Measurements from ENCODE around the gene SCUBE2. TPM values are rescaled to one million over a fixed set of nuclear protein-coding genes. Genes with fewer than 3 reads are reported as not detected.
"Not testable (repeated sequence)": the region's sequence is repeated elsewhere in the genome, so short reads cannot be mapped to it uniquely, and the experiment has no call there.

The SCUBE2 gene
- total RNA-seq, 1 donor from 2014 or later, result 1.2 TPM

DNA sequence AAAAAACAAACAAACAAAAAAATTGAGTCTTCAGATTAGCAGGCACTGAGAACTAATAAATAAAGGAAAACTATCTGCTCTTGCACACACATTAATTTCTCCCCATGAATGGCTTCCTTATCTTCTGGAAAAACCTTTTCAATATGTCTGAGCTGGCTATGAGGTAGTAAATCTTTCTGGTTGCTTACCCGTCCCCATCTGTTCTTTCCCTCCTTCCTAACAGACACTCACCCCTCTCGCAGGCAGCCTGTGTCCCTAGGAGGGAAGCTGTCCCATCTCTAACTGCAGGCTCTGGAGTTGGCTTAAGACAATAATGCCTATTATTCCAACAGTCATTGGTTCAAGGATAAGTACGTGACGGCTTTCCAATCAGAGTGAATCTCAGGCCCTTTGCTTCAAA lies 8.2 kb upstream of the SCUBE2 start:
- no peak for DNase-seq (ENCODE audit: low spot score, unreplicated experiment)
- TF ChIP-seq, protein P1, sequence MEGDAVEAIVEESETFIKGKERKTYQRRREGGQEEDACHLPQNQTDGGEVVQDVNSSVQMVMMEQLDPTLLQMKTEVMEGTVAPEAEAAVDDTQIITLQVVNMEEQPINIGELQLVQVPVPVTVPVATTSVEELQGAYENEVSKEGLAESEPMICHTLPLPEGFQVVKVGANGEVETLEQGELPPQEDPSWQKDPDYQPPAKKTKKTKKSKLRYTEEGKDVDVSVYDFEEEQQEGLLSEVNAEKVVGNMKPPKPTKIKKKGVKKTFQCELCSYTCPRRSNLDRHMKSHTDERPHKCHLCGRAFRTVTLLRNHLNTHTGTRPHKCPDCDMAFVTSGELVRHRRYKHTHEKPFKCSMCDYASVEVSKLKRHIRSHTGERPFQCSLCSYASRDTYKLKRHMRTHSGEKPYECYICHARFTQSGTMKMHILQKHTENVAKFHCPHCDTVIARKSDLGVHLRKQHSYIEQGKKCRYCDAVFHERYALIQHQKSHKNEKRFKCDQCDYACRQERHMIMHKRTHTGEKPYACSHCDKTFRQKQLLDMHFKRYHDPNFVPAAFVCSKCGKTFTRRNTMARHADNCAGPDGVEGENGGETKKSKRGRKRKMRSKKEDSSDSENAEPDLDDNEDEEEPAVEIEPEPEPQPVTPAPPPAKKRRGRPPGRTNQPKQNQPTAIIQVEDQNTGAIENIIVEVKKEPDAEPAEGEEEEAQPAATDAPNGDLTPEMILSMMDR (IDR thresholded peaks at IDR 0.05; ENCODE audit: unreplicated experiment), result no peak
- peak overlapping the region; percentile 35 for H3K27ac Mint-ChIP-seq
- H3K4me3 Mint-ChIP-seq (ENCODE audit: low read depth), result no peak overlapping the region
- H3K9me3 Mint-ChIP-seq (ENCODE audit: low read depth), result no peaks in the 10 kb centered on the region
- no peaks in the 10 kb centered on the region for H3K36me3 Mint-ChIP-seq (ENCODE audit: insufficient read depth)
- peaks cover 15% of the 10 kb centered on the region for H3K27me3 Mint-ChIP-seq
- H3K4me1 Mint-ChIP-seq (ENCODE audit: low read depth), result peaks cover 4% of the 10 kb centered on the region

DNA sequence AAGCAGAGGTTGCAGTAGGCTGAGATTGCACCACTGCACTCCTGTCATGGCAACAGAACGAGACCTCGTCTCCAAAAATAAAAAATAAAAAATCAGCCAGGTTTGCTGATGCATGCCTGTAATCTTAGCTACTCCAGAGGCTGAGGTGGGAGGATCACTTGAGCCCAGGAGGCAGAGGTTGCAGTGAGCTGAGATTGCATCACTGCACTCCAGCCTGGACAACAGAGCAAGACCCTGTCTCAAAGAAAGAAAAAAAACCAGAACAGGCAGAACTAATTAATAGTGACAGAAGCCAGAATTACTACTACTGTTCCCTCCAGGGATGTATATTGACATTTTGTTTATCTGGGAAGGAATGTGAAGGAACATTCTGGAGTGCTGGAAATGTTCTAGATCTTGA lies 7.1 kb upstream of the SCUBE2 start:
- not testable (repeated sequence) for H3K36me3 Mint-ChIP-seq (ENCODE audit: insufficient read depth); H3K27ac Mint-ChIP-seq; DNase-seq (ENCODE audit: low spot score, unreplicated experiment); H3K4me3 Mint-ChIP-seq (ENCODE audit: low read depth); H3K9me3 Mint-ChIP-seq (ENCODE audit: low read depth); H3K4me1 Mint-ChIP-seq (ENCODE audit: low read depth)
- H3K27me3 Mint-ChIP-seq, result peaks cover 20% of the 10 kb centered on the region

DNA sequence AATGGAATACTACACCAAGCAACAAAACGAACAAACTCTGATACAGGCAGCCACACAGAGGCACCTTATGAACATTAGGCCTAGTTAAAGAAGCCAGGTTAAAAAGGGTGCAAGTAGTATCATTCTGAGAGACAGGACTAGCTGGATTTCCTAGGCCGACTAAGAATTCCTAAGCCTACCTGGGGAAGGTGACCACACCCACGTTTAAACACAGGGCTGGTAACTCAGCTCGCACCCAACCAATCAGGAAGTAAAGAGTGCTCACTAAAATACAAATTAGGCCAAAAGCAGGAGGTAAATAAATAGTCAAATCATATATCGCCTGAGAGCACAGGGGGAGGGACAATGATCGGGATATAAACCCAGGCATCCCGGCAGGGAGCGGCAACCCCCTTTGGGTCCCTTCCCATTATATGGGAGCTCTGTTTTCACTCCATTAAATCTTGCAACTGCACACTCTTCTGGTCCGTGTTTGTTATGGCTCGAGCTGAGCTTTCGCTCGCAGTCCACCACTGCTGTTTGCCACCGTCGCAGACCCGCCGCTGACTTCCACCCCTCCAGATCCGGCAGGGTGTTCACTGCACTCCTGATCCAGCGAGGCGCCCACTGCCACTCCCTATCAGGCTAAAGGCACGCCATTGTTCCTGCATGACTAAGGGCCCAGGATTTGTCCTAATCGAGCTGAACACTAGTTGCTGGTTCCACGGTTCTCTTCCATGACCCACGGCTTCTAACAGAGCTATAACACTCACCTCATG lies 6.0 kb upstream of the SCUBE2 start:
- H3K36me3 Mint-ChIP-seq (ENCODE audit: insufficient read depth); H3K9me3 Mint-ChIP-seq (ENCODE audit: low read depth); DNase-seq (ENCODE audit: low spot score, unreplicated experiment); H3K4me1 Mint-ChIP-seq (ENCODE audit: low read depth); H3K4me3 Mint-ChIP-seq (ENCODE audit: low read depth); H3K27ac Mint-ChIP-seq: not testable (repeated sequence)
- peaks cover 30% of the 10 kb centered on the region for H3K27me3 Mint-ChIP-seq

DNA sequence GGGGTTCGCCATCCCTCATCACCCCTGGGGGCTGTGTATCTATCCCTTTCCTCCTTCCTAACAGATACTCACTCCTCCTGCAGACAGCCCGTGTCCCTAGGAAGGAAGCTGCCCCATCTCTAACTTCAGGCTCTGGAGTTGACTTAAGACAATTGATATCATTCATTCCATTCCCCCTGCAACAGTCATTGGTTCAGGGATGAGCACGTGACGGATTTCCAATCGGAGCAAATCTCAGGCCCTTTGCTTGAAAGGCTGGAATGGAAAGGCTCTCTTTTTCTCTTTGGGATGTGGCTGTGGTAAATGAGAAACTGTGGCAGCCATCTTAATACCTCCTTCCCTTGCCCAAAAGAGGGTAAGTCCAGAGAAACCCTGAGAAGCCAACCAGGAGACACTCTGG lies 5.0 kb upstream of the SCUBE2 start:
- DNase-seq (ENCODE audit: low spot score, unreplicated experiment), result no peak
- Mint-ChIP-seq H3K36me3 (ENCODE audit: insufficient read depth) (no peaks in the 10 kb centered on the region), H3K9me3 (ENCODE audit: low read depth) (no peaks in the 10 kb centered on the region), H3K4me3 (ENCODE audit: low read depth) (no peak overlapping the region), H3K4me1 (ENCODE audit: low read depth) (peaks cover 4% of the 10 kb centered on the region), H3K27ac (no peak overlapping the region), H3K27me3 (peaks cover 35% of the 10 kb centered on the region)
- TF ChIP-seq, protein P1 (IDR thresholded peaks at IDR 0.05; ENCODE audit: unreplicated experiment), result no peak

DNA sequence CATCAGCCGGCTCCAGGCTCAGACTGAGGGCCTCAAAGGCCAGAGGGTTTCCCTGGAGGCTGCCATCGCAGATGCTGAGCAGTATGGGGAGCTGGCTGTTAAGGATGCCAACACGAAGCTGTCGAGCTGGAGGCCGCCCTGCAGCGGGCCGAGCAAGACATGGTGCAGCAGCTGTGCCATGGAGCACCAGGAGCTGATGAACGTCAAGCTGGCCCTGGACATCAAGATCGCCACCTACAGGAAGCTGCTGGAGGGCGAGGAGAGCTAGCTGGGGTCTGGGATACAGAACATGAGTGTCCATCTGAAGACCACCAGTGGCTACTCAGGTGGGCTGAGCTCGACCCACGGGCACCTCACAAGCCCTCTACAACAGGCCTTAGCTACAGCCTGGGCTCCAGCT lies 4.0 kb upstream of the SCUBE2 start:
- H3K27ac Mint-ChIP-seq, result no peak overlapping the region
- H3K4me1 Mint-ChIP-seq (ENCODE audit: low read depth), result peaks cover 5% of the 10 kb centered on the region
- DNase-seq (ENCODE audit: low spot score, unreplicated experiment), result no peak
- H3K4me3 Mint-ChIP-seq (ENCODE audit: low read depth), result no peak overlapping the region
- no peaks in the 10 kb centered on the region for H3K36me3 Mint-ChIP-seq (ENCODE audit: insufficient read depth)
- H3K9me3 Mint-ChIP-seq (ENCODE audit: low read depth), result no peaks in the 10 kb centered on the region
- peaks cover 40% of the 10 kb centered on the region for H3K27me3 Mint-ChIP-seq
- TF ChIP-seq, protein P1 (IDR thresholded peaks at IDR 0.05; ENCODE audit: unreplicated experiment), result peak; percentile 35

DNA sequence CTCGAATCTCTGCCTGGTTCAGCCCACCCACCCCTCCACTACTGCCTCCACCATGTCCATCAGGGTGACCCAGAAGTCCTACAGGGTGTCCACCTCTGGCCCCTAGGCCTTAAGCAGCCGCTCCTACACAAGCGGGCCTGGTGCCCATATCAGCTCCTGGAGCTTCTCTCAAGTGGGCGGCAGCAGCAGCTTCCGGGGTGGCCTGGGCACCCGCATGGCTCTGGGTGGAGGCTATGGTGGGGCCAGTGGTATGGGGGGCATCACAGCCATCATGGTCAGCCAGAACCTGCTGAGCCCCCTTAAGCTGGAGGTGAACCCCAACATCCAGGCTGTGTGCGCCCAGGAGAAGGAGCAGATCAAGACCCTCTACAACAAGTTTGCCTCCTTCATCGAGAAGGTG lies 3.0 kb upstream of the SCUBE2 start:
- TF ChIP-seq, protein P1 (IDR thresholded peaks at IDR 0.05; ENCODE audit: unreplicated experiment), result no peak
- no peaks in the 10 kb centered on the region for H3K9me3 Mint-ChIP-seq (ENCODE audit: low read depth)
- H3K4me3 Mint-ChIP-seq (ENCODE audit: low read depth), result no peak overlapping the region
- no peaks in the 10 kb centered on the region for H3K36me3 Mint-ChIP-seq (ENCODE audit: insufficient read depth)
- H3K4me1 Mint-ChIP-seq (ENCODE audit: low read depth), result peaks cover 5% of the 10 kb centered on the region
- no peak overlapping the region for H3K27ac Mint-ChIP-seq
- DNase-seq (ENCODE audit: low spot score, unreplicated experiment), result no peak
- H3K27me3 Mint-ChIP-seq, result peaks cover 50% of the 10 kb centered on the region

All from progenitor cell of endocrine pancreas (in vitro differentiated cells).